Stimulated activated CD4-positive, alpha-beta T cell treated with anti-CD3 and anti-CD28 coated beads, Interleukin-4, amount 100 ng/mL, for 48 hours (primary cell): ENCODE data around the gene VEGFA.
"Not testable (repeated sequence)": the region's sequence is repeated elsewhere in the genome, so short reads cannot be mapped to it uniquely, and the experiment has no call there.

ENCODE experiments used
- DNase-seq, 2 donors: peaks; one replicate each; pipeline ENCODE4 v3.0.0-alpha.2; 2020; ENCODE audit warnings: low read depth in 2 of 2

The VEGFA gene

DNA sequence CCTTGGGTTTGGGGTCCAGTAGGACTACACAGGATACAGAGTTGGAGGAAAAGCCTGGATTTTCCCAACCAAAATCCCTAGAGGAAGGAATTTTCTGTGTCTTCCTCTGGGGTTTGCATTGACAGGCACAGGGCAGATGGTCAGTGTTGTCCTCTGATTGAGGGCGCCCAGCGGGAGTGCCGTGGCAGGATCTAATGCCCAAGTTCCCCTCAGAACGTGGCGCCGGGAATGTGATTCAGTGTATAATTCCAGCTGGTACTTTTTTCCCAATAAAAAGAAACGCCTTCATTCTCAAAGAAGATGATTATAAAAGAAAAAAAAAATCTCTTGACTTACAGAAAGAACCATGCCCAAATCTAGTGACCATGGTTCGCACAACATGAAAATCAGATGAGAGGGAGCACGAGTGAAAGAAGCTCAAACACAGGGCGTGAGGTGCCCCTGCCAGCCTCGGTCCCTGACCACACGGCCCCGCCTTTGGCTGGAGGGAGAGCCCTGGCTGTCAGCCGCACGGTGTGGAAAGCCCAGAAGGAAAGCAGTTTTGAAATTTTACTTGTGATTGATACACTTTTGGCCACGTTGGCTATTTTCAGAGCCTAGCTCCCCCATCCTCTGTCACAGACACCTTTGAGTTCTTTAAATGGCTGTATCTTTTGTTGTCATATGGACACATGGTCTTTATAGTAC is 31.6 kb downstream of the VEGFA start:
- DNase-seq = no peak

- no peak for DNase-seq
Measured at GRCh38 chr6:43803055-43803782, 33.2 kb downstream of the VEGFA start.

DNA sequence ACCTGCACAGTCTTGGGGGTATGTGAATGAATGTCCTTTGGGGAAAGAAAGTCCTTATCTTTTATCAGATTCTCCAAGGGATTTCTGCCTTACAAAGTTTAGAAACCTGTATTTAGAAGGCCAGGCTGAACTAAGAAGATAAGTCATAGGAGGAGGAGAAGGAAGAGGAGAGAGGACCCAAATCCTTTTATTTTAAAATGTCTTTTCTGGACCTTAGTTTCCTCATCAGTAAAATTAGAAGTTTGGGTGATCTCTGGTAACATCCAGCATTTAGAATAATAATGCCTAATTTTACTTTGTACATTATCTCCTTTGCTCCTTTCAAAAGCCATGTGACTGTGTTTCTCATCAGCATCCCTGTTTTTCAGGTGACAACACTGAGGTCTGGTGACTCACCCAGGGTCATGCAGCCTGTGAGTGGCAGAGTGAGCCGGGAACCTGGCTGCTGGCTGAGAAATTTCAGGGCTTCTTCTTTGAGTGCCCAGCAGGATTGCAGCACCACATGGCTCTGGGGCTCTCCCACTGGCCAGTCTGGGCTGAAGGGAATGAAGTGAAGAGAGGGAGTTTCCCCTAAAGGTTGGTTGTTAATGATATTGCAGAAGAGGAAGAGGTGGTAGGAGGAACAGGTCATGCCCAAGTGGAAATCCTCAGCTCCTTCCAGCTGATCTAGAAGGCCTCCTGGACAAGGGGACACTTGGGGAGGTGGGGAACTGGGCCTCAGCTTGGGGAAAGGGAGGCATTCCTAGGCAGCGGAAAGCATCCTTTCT is 34.0 kb downstream of the VEGFA start:
- DNase-seq = no peak

- DNase-seq = no peak
Measured at GRCh38 chr6:43804550-43805223, 34.7 kb downstream of the VEGFA start.

DNA sequence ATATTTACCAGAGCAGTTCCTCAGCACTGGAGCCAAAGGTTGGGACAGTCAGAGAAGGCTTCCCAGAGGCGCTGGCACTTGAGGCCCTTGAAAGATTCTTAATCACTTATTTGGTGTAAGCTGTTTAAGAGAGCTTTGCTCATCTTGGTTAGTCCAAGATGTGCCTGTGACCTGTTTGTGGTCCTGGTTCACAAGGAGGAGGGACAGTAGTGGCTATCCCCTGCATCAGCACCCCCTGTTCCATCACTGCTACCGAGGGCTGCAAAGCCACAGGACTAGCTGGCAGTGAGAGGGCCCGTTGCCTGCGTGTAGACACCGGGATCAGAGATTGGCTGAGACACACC is 35.7 kb downstream of the VEGFA start:
- no peak for DNase-seq

DNA sequence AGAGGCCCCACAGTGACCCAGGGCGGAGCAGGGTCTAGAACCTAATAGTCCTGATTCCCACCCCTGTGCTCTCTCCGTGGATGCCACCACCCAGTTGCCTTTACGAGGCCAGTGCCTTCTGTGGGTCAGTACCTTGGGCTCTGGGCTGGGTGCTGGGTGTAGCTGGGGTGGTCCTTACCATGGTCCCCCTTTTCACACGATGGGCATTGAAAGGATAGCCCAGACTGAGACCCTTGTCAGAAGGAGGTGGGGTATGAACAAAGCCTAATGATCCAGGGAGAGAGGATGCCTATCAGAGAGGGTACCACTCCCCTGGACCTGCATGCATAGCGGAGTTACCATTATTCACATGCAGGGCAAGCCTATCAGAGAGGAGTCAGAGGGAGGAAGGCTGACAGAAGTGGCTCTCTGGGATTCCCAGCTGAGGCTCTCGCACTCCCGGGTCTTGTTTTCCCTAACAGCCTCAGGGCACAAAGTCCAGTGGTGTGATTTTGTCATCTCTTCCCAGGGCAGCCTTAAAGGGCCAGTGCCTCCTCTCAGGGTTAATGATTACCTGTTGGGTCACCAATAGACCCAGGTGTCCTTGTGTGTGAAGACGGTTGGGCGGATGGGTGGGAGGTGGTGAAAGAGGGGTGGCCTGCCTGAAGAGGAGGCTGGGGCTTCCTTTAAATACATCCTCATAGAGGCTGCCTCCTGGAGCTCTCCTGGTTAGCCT is 36.2 kb downstream of the VEGFA start:
- no peak for DNase-seq

DNA sequence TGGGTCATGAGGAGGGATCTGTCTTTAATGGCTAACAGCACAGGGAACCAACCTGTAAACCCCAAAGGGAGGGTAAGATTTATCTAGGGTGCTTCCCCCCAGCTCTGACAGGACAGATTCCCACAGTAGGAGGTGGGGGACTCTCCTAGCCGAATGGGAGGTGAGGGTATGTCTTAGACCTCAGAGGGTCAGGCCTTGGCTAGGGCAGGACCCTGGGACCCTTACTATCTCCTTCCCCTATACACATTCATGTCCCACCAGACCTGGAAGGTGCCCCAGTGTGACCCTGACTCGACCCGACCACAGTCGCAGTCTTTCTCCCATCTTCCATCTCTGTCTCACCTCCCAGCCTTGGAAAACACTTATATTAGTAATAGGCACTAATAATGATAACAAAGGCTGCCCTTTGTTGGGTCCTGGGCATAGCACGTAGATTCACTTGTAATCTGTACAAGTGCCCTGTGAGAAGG is 36.8 kb downstream of the VEGFA start:
- DNase-seq = no peak

GRCh38 chr6:43807228-43808061 is 37.4 kb downstream of the VEGFA start:
- DNase-seq = no peak

GRCh38 chr6:43808412-43808811 is 38.4 kb downstream of the VEGFA start:
- no peak for DNase-seq

GRCh38 chr6:43809417-43810305 is 39.6 kb downstream of the VEGFA start:
- DNase-seq = no peak

DNA sequence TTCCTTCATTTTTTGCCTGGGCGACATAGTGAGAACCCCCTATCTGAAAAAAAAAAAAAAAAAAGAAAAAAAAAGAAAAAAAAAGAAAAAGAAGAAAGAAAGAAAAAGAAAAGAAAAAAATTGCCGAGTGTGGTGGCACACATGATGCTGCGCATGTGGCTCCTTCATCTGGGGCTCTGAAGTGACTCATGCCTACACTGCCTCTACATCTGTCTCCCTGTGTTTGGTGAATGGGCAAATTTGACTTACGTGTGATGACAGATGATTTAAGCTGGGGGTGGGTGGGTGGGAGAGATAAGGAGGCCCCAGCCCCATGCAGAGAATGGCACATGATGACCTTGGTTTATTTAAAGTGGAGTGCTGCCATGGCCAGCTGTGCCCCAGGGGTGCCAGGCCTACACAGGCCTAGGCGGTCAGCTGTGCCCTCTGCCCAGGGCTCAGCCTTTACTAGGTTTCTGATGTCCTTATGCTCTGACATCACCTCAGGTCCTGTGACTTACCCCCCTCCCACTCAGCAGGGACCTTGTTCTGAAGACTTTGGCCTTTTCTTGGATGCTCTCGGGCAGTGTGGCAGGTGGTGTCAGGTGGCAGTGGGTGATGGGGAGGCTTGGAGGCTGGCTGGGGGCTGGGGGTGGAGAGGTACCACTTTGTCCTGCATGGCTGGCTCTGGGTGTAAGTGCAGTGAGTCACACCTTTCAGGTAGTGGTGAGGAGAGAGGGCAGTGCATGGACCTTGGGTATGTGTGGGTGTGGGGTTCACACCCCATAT is 41.1 kb downstream of the VEGFA start:
- DNase-seq = no peak

DNA sequence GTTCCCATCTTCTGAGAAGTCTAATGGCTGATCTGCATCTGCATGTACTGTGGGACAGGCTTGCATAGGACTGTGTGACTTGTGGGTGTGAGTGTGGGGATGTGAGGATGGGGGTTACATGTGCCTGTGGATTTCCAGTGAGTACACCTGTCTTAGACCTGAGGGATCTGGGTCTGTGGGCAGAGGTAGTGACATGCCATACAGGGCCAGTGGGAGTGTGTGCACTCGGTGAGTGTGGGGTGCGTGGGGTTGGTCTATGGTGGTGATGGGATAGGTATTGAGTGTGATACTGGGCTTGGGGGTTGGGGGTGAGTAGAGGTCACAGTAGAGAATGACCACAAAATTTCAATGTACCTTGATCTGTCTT is 41.7 kb downstream of the VEGFA start:
- no peak for DNase-seq

GRCh38 chr6:43812850-43813578 is 43.0 kb downstream of the VEGFA start:
- DNase-seq = no peak

GRCh38 chr6:43814111-43814510 is 44.1 kb downstream of the VEGFA start:
- no peak for DNase-seq

DNA sequence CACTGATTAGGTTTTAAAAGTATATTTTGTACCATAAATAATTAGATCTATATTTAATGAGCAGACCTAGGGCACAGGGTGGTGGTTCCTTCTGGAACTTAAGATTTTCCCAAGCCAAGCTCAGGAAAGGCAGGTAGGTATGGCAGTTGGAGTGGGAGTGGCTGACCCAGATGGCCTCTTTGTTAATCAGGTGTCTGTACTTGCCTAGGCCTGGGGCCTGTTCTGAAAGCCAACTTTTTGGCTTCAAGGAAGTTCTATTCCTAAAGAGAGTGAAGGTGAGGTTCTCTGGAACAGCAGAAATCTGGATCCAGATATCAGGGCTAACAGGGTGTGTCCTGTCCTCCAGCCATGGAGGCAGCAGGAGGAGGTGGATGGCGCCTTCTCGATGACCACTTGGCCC is 44.9 kb downstream of the VEGFA start:
- no peak for DNase-seq

- DNase-seq = peak; percentile 11 to 24
Measured at GRCh38 chr6:43817192-43817591, 47.2 kb downstream of the VEGFA start.

- DNase-seq = not testable (repeated sequence)
Measured at GRCh38 chr6:43818973-43819372, 49.0 kb downstream of the VEGFA start.

DNA sequence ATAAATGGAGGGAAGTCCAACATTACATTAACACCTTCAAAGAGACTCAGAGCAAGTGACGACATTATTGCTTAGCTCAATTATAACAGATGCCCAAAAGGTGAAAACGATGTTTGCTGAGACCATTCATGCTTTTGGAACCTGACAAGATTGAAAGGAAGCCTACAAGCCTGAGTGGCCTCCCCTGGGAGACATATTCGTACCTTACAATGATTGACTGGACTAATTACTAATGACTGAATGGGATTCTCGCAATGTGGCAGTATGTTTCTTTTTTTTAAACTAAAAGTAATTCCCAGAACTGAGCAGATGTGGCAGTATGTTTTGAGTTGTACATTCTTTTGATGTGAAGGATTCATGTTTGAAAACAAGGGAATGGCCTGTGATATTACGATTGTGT is 49.9 kb downstream of the VEGFA start:
- no peak for DNase-seq
